Measurements from ENCODE around the gene CAMK2B. TPM values are rescaled to one million over a fixed set of nuclear protein-coding genes. Genes with fewer than 3 reads are reported as not detected.

CAMK2B gene
- total and polyA plus RNA-seq, 2 of the 13 experiments (the other 11 are each of a cell fraction or from before 2014, with no cell fraction given) = 0.27 to 0.48 TPM

DNA sequence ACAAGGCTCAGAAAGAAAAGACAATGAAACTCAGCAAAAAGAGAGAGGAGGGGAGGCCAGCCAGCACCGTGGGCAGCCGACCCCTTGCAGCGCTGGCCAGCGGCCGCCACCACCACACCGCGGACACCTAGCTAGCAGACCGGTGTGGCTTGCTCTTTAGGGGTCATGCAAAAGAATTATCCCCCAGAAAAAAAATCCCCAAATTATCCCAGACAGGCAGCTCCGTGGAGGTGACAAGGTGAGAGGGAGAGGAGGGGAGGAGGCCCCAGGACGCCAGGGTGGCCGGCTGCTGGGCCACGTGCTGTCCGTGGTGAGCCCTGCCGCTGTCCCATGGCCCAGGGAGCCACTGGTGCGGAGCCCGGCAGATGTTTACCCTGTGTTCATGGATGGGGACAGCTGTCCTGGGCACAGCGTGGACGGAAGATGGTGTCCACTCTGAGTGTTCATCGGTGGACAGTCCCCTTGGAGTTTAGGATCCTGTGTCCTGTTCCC, 108.1 kb downstream of the CAMK2B start (continued):
- TF ChIP-seq, protein P1, sequence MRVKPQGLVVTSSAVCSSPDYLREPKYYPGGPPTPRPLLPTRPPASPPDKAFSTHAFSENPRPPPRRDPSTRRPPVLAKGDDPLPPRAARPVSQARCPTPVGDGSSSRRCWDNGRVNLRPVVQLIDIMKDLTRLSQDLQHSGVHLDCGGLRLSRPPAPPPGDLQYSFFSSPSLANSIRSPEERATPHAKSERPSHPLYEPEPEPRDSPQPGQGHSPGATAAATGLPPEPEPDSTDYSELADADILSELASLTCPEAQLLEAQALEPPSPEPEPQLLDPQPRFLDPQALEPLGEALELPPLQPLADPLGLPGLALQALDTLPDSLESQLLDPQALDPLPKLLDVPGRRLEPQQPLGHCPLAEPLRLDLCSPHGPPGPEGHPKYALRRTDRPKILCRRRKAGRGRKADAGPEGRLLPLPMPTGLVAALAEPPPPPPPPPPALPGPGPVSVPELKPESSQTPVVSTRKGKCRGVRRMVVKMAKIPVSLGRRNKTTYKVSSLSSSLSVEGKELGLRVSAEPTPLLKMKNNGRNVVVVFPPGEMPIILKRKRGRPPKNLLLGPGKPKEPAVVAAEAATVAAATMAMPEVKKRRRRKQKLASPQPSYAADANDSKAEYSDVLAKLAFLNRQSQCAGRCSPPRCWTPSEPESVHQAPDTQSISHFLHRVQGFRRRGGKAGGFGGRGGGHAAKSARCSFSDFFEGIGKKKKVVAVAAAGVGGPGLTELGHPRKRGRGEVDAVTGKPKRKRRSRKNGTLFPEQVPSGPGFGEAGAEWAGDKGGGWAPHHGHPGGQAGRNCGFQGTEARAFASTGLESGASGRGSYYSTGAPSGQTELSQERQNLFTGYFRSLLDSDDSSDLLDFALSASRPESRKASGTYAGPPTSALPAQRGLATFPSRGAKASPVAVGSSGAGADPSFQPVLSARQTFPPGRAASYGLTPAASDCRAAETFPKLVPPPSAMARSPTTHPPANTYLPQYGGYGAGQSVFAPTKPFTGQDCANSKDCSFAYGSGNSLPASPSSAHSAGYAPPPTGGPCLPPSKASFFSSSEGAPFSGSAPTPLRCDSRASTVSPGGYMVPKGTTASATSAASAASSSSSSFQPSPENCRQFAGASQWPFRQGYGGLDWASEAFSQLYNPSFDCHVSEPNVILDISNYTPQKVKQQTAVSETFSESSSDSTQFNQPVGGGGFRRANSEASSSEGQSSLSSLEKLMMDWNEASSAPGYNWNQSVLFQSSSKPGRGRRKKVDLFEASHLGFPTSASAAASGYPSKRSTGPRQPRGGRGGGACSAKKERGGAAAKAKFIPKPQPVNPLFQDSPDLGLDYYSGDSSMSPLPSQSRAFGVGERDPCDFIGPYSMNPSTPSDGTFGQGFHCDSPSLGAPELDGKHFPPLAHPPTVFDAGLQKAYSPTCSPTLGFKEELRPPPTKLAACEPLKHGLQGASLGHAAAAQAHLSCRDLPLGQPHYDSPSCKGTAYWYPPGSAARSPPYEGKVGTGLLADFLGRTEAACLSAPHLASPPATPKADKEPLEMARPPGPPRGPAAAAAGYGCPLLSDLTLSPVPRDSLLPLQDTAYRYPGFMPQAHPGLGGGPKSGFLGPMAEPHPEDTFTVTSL (CRISPR knock-in tag; IDR thresholded peaks at IDR 0.05; ENCODE audit: borderline replicate concordance) = no peak
- TF ChIP-seq, protein P2, sequence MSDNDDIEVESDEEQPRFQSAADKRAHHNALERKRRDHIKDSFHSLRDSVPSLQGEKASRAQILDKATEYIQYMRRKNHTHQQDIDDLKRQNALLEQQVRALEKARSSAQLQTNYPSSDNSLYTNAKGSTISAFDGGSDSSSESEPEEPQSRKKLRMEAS (IDR thresholded peaks at IDR 0.05) = peak; percentile 23; the same call in 1 of the 2 replicates
- TF ChIP-seq SALL2 (CRISPR knock-in tag; IDR thresholded peaks at IDR 0.05) (no peak), ZEB1 (IDR thresholded peaks at IDR 0.05; ENCODE audit: insufficient replicate concordance, low read depth) (no peak)
- TF ChIP-seq, protein P3, sequence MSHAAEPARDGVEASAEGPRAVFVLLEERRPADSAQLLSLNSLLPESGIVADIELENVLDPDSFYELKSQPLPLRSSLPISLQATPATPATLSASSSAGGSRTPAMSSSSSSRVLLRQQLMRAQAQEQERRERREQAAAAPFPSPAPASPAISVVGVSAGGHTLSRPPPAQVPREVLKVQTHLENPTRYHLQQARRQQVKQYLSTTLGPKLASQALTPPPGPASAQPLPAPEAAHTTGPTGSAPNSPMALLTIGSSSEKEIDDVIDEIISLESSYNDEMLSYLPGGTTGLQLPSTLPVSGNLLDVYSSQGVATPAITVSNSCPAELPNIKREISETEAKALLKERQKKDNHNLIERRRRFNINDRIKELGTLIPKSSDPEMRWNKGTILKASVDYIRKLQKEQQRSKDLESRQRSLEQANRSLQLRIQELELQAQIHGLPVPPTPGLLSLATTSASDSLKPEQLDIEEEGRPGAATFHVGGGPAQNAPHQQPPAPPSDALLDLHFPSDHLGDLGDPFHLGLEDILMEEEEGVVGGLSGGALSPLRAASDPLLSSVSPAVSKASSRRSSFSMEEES (CRISPR knock-in tag; IDR thresholded peaks at IDR 0.05) = no peak
